ENCODE data around the gene PDE8A.

DNA sequence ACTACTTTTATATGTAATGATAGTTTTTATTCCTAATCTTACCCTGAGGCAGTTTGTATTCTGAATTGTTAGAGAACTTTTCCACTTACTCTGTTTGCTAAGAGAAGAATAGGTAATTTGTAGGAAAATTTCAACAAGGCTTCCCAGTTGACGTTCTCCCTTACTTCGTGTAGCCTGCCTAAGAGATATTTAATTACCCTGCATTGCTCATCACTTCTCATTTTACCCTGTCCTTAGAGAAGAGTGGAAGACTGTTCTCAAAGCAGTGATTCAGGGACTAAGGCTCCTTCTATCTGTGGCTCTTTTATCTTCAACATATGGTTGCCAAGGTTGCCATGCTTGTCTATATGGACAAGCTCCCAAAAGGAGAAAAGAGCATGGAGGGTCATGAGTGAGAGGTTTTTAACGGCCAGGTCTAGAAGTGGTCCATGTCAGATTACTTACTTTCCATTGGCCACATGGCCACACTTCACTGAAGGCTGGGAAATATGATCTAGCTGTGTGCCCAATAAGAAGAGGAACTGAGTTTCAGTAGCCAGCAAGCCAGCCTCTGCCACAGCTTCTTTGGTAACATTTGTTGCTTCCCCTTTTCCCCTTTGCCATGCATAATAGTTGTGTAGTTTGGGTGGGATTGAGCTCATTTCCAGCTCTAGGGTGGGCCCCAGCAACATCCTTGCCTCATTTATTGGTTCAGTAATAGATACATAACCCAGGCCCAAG is 22.1 kb downstream of the PDE8A start:
- TF ChIP-seq CTCF (IDR thresholded peaks at IDR 0.05): no peak
- TF ChIP-seq EZH2phosphoT487 (IDR thresholded peaks at IDR 0.05): no peak

Data from neural progenitor cell (in vitro differentiated cells).